ENCODE measurements around the gene ECE2. TPM values are rescaled to one million over a fixed set of nuclear protein-coding genes. Genes with fewer than 3 reads are reported as not detected.

The ECE2 gene
- total and polyA plus RNA-seq, 5 experiments from 2014 or later = not detected

GRCh38 chr3:184306341-184306972, 30.6 kb downstream of the ECE2 start:
- H3K36me3 Mint-ChIP-seq = peaks cover 0 to 81% (median 32%) of the 10 kb centered on the region in 3 donors
- no peaks in the 10 kb centered on the region for H3K9me3 Mint-ChIP-seq
- no peaks in the 10 kb centered on the region for H3K27me3 Mint-ChIP-seq
- POLR2A ChIA-PET = interaction anchor here (0.6 kb wide), 1 partner anchor 132 kb away, joined by 3 read pairs; no protein-coding TSS in a partner anchor
- no peak overlapping the region for H3K4me3 Mint-ChIP-seq
- peak overlapping the region in 2 of 10 donors; percentile 9 to 69 for H3K27ac Mint-ChIP-seq
- H3K4me1 Mint-ChIP-seq = peaks cover 4 to 18% (median 7%) of the 10 kb centered on the region in 4 donors
- ATAC-seq (no peak), DNase-seq (no peak)

- DNase-seq (no peak), ATAC-seq (no peak)
- H3K27ac Mint-ChIP-seq = no peak overlapping the region
- no peaks in the 10 kb centered on the region for H3K9me3 Mint-ChIP-seq
- H3K4me3 Mint-ChIP-seq = no peak overlapping the region
- H3K4me1 Mint-ChIP-seq = peaks cover 0 to 8% (median 5%) of the 10 kb centered on the region in 4 donors
- H3K27me3 Mint-ChIP-seq = no peaks in the 10 kb centered on the region
- H3K36me3 Mint-ChIP-seq = peaks cover 0 to 66% (median 24%) of the 10 kb centered on the region in 3 donors
- POLR2A ChIA-PET = no interaction called here
These were observed 32.1 kb downstream of the ECE2 start for GRCh38 chr3:184307915-184308314.

- H3K4me1 Mint-ChIP-seq = peaks cover 0 to 7% (median 4%) of the 10 kb centered on the region in 4 donors
- POLR2A ChIA-PET = no interaction called here
- DNase-seq (no peak), ATAC-seq (no peak)
- no peak overlapping the region for H3K4me3 Mint-ChIP-seq
- H3K9me3 Mint-ChIP-seq = no peaks in the 10 kb centered on the region
- H3K36me3 Mint-ChIP-seq = peaks cover 0 to 58% (median 21%) of the 10 kb centered on the region in 3 donors
- no peaks in the 10 kb centered on the region for H3K27me3 Mint-ChIP-seq
- H3K27ac Mint-ChIP-seq = peak overlapping the region in 3 of 10 donors; percentile 1 to 10 (median 5)
These were observed 32.9 kb downstream of the ECE2 start for GRCh38 chr3:184308744-184309143.

GRCh38 chr3:184311633-184312032, 35.8 kb downstream of the ECE2 start:
- Mint-ChIP-seq H3K36me3 (peaks cover 0 to 34% (median 19%) of the 10 kb centered on the region in 3 donors), H3K4me1 (peaks cover 7 to 14% (median 12%) of the 10 kb centered on the region in 4 donors), H3K27ac (peak overlapping the region in 4 of 10 donors; percentile 4 to 74 (median 32)), H3K9me3 (no peaks in the 10 kb centered on the region), H3K27me3 (no peaks in the 10 kb centered on the region), H3K4me3 (peak overlapping the region in 2 of 10 donors; percentile 5 to 48)
- ATAC-seq (no peak), DNase-seq (no peak)
- POLR2A ChIA-PET = interaction anchor here (1.3 kb wide), 1 partner anchor 12 kb away, joined by 3 read pairs; no protein-coding TSS in a partner anchor

- H3K27ac Mint-ChIP-seq = peak within 1 kb of the TSS in 9 of 10 donors; percentile 63 to 96 (median 93)
- peak within 1 kb of the TSS; percentile 78 to 93 (median 86) for H3K4me3 Mint-ChIP-seq
- H3K27me3 Mint-ChIP-seq = no peaks in the 10 kb centered on the region
- peaks cover 20 to 35% (median 32%) of the 10 kb centered on the region in 4 donors for H3K4me1 Mint-ChIP-seq
- DNase-seq (peak; percentile 86 to 95 (median 92)), ATAC-seq (peak; percentile 81 to 86)
- H3K9me3 Mint-ChIP-seq = no peaks in the 10 kb centered on the region
- POLR2A ChIA-PET = interaction anchor here (1.0 kb wide), 1 partner anchor 49 kb away, joined by 4 read pairs; no protein-coding TSS in a partner anchor
- H3K36me3 Mint-ChIP-seq = peaks cover 0 to 32% (median 0%) of the 10 kb centered on the region in 3 donors
These were observed 38.5 kb downstream of the ECE2 start, which contains the start of gene EIF4G1 for GRCh38 chr3:184314363-184314699. Gene EIF4G1, plus strand, starts transcription at chr3:184314606. Its CDS starts 1,191 bp downstream, at chr3:184315797.

GRCh38 chr3:184314700-184315542, 39.1 kb downstream of the ECE2 start:
- H3K27ac Mint-ChIP-seq = peak overlapping the region in 9 of 10 donors; percentile 63 to 96 (median 93)
- POLR2A ChIA-PET = interaction anchor here (0.6 to 1.3 kb wide), 8 partner anchors 9 to 679 kb away, joined by 3 to 6 read pairs (median 3); partner anchors contain the start of genes KLHL24 and PSMD2
- H3K4me1 Mint-ChIP-seq = peaks cover 20 to 41% (median 35%) of the 10 kb centered on the region in 4 donors
- H3K27me3 Mint-ChIP-seq = no peaks in the 10 kb centered on the region
- peaks cover 0 to 31% (median 0%) of the 10 kb centered on the region in 3 donors for H3K36me3 Mint-ChIP-seq
- no peaks in the 10 kb centered on the region for H3K9me3 Mint-ChIP-seq
- peak overlapping the region; percentile 77 to 93 (median 84) for H3K4me3 Mint-ChIP-seq
- peak; percentile 57 to 85 (median 71) for DNase-seq
- ATAC-seq = peak; percentile 55 to 66

- H3K9me3 Mint-ChIP-seq = no peaks in the 10 kb centered on the region
- H3K4me3 Mint-ChIP-seq = peak overlapping the region; percentile 75 to 93 (median 82)
- peak overlapping the region; percentile 63 to 95 (median 92) for H3K27ac Mint-ChIP-seq
- H3K4me1 Mint-ChIP-seq = peaks cover 20 to 41% (median 36%) of the 10 kb centered on the region in 4 donors
- POLR2A ChIA-PET = interaction anchor here (0.6 to 1.3 kb wide), 7 partner anchors 8 to 680 kb away, joined by 3 to 6 read pairs (median 3); partner anchors contain the start of genes KLHL24 and PSMD2
- ATAC-seq (peak; percentile 2 to 10), DNase-seq (no peak)
- no peaks in the 10 kb centered on the region for H3K27me3 Mint-ChIP-seq
- H3K36me3 Mint-ChIP-seq = peaks cover 0 to 34% (median 0%) of the 10 kb centered on the region in 3 donors
These were observed 39.7 kb downstream of the ECE2 start for GRCh38 chr3:184315543-184315867.

GRCh38 chr3:184315871-184316661, 40.2 kb downstream of the ECE2 start:
- peaks cover 0 to 40% (median 0%) of the 10 kb centered on the region in 3 donors for H3K36me3 Mint-ChIP-seq
- ATAC-seq (no peak), DNase-seq (peak in 2 of 10 donors; percentile 17 to 21)
- H3K27ac Mint-ChIP-seq = peak overlapping the region; percentile 78 to 95 (median 92)
- peaks cover 20 to 41% (median 38%) of the 10 kb centered on the region in 4 donors for H3K4me1 Mint-ChIP-seq
- no peaks in the 10 kb centered on the region for H3K27me3 Mint-ChIP-seq
- peak overlapping the region; percentile 74 to 93 (median 79) for H3K4me3 Mint-ChIP-seq
- H3K9me3 Mint-ChIP-seq = no peaks in the 10 kb centered on the region
- POLR2A ChIA-PET = interaction anchor here (0.6 to 1.3 kb wide), 6 partner anchors 8 to 234 kb away, joined by 3 to 4 read pairs (median 3); no protein-coding TSS in a partner anchor

GRCh38 chr3:184316792-184317191, 41.0 kb downstream of the ECE2 start:
- Mint-ChIP-seq H3K4me3 (peak overlapping the region; percentile 74 to 93 (median 79)), H3K27ac (peak overlapping the region; percentile 78 to 95 (median 92)), H3K4me1 (peaks cover 20 to 41% (median 38%) of the 10 kb centered on the region in 4 donors), H3K36me3 (peaks cover 0 to 47% (median 2%) of the 10 kb centered on the region in 3 donors), H3K9me3 (no peaks in the 10 kb centered on the region), H3K27me3 (no peaks in the 10 kb centered on the region)
- DNase-seq = no peak
- POLR2A ChIA-PET = no interaction called here
- ATAC-seq = no peak

GRCh38 chr3:184317201-184317600, 41.4 kb downstream of the ECE2 start:
- H3K27me3 Mint-ChIP-seq = no peaks in the 10 kb centered on the region
- POLR2A ChIA-PET = no interaction called here
- no peaks in the 10 kb centered on the region for H3K9me3 Mint-ChIP-seq
- H3K4me3 Mint-ChIP-seq = peak overlapping the region in 6 of 10 donors; percentile 1 to 91 (median 58)
- H3K27ac Mint-ChIP-seq = peak overlapping the region in 9 of 10 donors; percentile 10 to 94 (median 72)
- H3K4me1 Mint-ChIP-seq = peaks cover 20 to 41% (median 38%) of the 10 kb centered on the region in 4 donors
- peaks cover 0 to 51% (median 2%) of the 10 kb centered on the region in 3 donors for H3K36me3 Mint-ChIP-seq
- ATAC-seq (no peak), DNase-seq (no peak)

GRCh38 chr3:184320104-184320445, 44.3 kb downstream of the ECE2 start:
- Mint-ChIP-seq H3K36me3 (peaks cover 3 to 80% (median 20%) of the 10 kb centered on the region in 3 donors), H3K27ac (peak overlapping the region in 2 of 10 donors; percentile 29 to 40), H3K27me3 (no peaks in the 10 kb centered on the region), H3K9me3 (no peaks in the 10 kb centered on the region), H3K4me3 (no peak overlapping the region), H3K4me1 (peaks cover 22 to 41% (median 37%) of the 10 kb centered on the region in 4 donors)
- DNase-seq (no peak), ATAC-seq (peak in 1 of 2 donors; percentile 22)
- POLR2A ChIA-PET = interaction anchor here (0.6 kb wide), 1 partner anchor 46 kb away, joined by 5 read pairs; no protein-coding TSS in a partner anchor
